ENCODE measurements around the gene ATP10A. TPM values are rescaled to one million over a fixed set of nuclear protein-coding genes. Genes with fewer than 3 reads are reported as not detected.

ATP10A gene
- total RNA-seq, 3 donors from 2014 or later: 2.4 to 4.5 (median 2.7) TPM

DNA sequence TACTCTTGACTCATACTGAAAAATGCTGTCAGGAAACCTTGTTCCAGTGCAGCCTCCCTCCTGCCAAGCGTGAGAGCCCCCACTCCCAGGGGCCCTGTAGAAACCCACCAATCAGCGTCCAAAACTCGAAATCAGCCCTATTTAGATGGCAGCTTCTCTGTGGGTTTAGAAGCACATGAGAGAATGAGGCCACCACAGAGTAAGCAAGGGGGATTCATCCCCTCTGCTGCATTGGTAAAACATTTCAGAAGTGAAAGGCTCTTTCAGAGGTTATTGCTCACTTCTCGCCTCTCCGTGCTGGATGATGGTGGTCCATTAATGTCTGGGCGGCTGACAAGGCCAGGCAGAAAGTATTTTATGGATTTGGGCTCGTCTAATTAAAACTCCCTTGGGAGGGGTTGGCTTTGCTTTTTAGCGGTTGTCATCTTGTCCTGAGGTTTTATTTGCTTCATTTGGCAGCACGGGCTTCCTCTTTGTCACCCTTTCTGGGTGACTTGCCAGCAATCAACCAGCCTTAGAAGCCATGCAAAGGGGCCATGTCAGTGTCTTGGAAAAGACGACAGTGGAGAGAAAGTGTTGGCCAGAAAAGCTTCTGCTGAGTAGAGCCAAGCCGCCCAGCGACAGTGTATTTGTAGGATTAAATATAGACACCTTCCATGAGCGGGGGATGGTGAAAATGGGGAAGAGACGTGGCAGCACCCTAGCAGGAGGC lies 145.5 kb downstream of the ATP10A start:
- peaks cover 20% of the 10 kb centered on the region for H3K9me3 ChIP-seq
- no peak for TF ChIP-seq CTCF (IDR thresholded peaks at IDR 0.05)
- DNase-seq (no peak), ATAC-seq (no peak)
- no peak overlapping the region for H3K4me3 ChIP-seq
- H3K4me1 ChIP-seq (ENCODE audit: low read depth): no peaks in the 10 kb centered on the region
- H3K36me3 ChIP-seq (ENCODE audit: low read depth): no peaks in the 10 kb centered on the region
- intact Hi-C loops (cut with DNase I, micrococcal nuclease): no loop called here

DNA sequence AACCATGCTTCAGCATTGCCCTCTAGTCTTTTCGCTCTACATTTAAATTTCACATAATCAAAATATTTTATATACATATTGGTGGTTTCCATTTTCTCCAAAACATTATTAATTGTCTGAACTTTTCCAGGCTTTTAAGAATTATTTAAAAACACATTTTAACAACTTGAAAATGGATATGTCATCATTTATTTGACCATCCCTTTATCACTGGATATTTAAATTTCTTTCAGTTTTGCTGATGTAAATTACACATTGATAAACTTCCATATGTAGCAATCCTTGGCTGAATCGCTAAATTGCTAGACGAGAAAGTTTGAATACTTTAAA lies 146.0 kb downstream of the ATP10A start:
- ATAC-seq: no peak
- H3K9me3 ChIP-seq: peaks cover 20% of the 10 kb centered on the region
- TF ChIP-seq CTCF (IDR thresholded peaks at IDR 0.05): no peak
- no peak for DNase-seq
- intact Hi-C loops (cut with DNase I, micrococcal nuclease): no loop called here
- H3K4me3 ChIP-seq: no peak overlapping the region
- no peaks in the 10 kb centered on the region for H3K4me1 ChIP-seq (ENCODE audit: low read depth)
- H3K36me3 ChIP-seq (ENCODE audit: low read depth): no peaks in the 10 kb centered on the region

DNA sequence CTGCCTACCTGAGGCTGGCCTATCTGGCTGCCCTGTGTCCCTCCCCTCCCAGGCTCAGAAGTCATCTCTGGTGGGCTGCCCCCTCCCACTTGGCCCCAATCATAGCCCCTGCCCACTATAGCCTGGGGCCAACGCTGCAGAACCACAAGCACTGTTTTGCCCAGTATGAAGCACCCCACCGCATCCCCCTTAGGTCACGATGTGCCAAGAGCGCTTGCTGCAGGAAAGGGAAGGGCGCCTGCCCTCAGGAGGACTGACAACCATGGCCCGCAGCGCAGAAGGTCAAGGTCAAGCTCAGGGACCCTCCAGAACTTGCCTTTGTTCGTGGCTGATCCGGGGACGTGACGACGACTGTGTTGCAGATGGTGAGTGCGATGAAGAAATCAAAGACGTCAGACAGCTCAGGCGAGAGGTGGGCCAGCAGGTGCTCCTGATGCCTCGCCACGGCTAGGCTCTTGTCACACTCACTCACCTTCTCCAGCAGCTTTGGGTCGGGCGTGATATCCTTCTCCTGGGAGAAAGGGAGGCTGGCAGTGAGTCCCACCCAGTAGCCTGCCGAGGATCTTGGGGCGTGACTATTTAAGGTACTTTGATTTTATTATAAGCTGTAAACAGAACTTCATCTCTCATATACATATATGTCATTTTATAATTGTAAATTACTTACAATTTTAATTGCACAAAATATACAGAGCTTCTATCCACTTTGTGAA lies 146.6 kb downstream of the ATP10A start:
- H3K4me1 ChIP-seq (ENCODE audit: low read depth): no peaks in the 10 kb centered on the region
- H3K9me3 ChIP-seq: peaks cover 20% of the 10 kb centered on the region
- no peak for TF ChIP-seq CTCF (IDR thresholded peaks at IDR 0.05)
- ATAC-seq (no peak), DNase-seq (no peak)
- intact Hi-C loops (cut with DNase I, micrococcal nuclease): no loop called here
- no peak overlapping the region for H3K4me3 ChIP-seq
- no peaks in the 10 kb centered on the region for H3K36me3 ChIP-seq (ENCODE audit: low read depth)

DNA sequence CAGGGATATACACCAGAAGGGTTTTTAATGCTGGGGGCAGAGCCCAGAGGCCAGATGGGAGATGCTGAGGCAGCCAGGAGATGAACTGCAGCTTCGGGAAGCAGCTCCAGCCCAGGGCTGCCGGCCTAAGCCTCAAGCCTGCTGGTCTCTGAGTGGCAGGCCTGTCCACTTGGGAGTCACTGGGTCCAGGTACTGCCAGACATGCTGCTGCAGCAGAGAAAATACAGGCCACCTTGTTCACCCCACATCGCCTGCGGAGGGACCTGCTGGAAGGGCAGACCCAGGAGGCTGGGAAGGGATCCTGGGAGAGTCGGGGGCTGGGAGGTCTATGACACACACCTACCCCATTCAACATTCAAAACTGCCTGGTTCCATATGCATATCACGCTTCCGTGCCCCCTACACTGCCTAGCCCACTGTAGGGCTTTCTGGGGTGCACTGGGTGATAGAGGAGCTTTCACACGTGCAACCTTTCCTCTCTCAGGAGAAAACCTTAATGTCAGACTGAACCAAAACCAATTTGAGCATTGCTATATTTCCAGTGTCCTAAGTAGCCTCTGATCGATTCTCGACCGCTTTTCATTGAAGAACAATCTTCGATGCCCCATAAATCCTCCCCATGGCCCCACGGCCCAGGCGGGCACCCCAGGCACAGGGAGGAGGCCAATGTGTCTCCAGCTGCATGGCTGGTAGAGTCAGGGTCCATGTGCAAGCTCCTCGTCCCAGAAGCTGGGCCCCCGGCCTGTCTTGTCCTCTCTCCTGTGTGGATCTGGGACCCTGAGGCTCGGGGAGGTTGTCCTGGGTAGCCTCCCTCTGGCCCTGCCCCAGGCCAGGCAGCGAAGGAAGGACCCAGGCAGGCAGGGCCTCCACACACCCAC lies 147.4 kb downstream of the ATP10A start:
- Histone ChIP-seq H3K36me3 (ENCODE audit: low read depth) (no peaks in the 10 kb centered on the region), H3K4me1 (ENCODE audit: low read depth) (no peaks in the 10 kb centered on the region), H3K9me3 (peaks cover 20% of the 10 kb centered on the region), H3K4me3 (no peak overlapping the region)
- ATAC-seq (no peak), DNase-seq (no peak)
- no peak for TF ChIP-seq CTCF (IDR thresholded peaks at IDR 0.05)
- intact Hi-C loops (cut with DNase I, micrococcal nuclease): no loop called here

DNA sequence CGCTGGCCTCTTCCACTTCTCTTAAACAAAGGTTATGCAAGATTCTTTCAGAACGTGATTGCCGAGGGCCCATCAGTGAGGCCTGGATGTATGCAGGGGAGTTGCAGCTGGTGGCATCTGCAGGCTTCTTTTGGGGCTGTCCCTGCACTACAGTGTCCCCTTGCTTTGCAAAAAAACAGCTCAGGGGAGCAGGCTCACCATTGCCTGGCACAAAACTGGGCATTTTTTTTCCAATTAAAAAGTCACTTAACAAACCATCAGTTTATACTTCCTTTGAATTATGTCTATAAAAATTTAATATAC lies 148.6 kb downstream of the ATP10A start:
- H3K4me1 ChIP-seq (ENCODE audit: low read depth): no peaks in the 10 kb centered on the region
- H3K9me3 ChIP-seq: peaks cover 16% of the 10 kb centered on the region
- H3K4me3 ChIP-seq: no peak overlapping the region
- ATAC-seq: no peak
- no peak for TF ChIP-seq CTCF (IDR thresholded peaks at IDR 0.05)
- intact Hi-C loops (cut with DNase I, micrococcal nuclease): no loop called here
- no peaks in the 10 kb centered on the region for H3K36me3 ChIP-seq (ENCODE audit: low read depth)
- no peak for DNase-seq
